B cell (primary cell): ENCODE measurements around the gene SLC52A3. TPM values are rescaled to one million over a fixed set of nuclear protein-coding genes. Genes with fewer than 3 reads are reported as not detected.

Experiments used
- ATAC-seq: fragments of 200-7000 bp; cut with Tn5 transposase; one replicate; pipeline ENCODE4 v1.10.0; 2021; ENCODE audit warnings: low read depth, mild to moderate bottlenecking, moderate number of reproducible peaks, moderate library complexity
- CTCF ChIA-PET: fragments of 350-600 bp; sonication (Branson Sonifier 250); formaldehyde crosslinking; loops from one replicate; lab custom pipeline; 2021; ENCODE audit warnings: antibody characterized with exemption, inconsistent platforms; lab: Charles Lee
- POLR2A ChIA-PET: fragments of 350-600 bp; sonication (Branson Sonifier 250); formaldehyde crosslinking; loops from one replicate; lab custom pipeline; 2021; ENCODE audit warnings: antibody characterized with exemption; lab: Charles Lee
- DNase-seq: peaks from one replicate; pipeline ENCODE4 v3.0.0; 2013
- H2AFZ ChIP-seq: 2 replicates; pipeline ENCODE4 v1.6.1; 2012; ENCODE audit warnings: mild to moderate bottlenecking, low read depth, low read length; ENCODE audit not compliant: insufficient read depth, poor library complexity, severe bottlenecking
- H3K27ac ChIP-seq, 2 donors: 1 replicate in 1 of 2; 2 replicates in 1 of 2; pipeline ENCODE4 v1.5.1; 2012 to 2013; ENCODE audit warnings: low read length in 2 of 2, mild to moderate bottlenecking in 2 of 2, moderate library complexity in 1 of 2
- H3K27me3 ChIP-seq, 4 experiments: fragments of 200-600 bp in 1 of 4; sonication (generic) in 1 of 4; replicated peaks in 1 of 4; 1 replicate in 2 of 4; 2 replicates in 2 of 4; pipeline versions ENCODE4 v1.6.1 to v1.7.0; 2013 to 2016; ENCODE audit warnings: low read length in 3 of 4, mild to moderate bottlenecking in 2 of 4, mixed read lengths in 1 of 4, moderate library complexity in 1 of 4; ENCODE audit not compliant: insufficient read depth in 4 of 4, control insufficient read depth in 3 of 4; ENCODE audit errors: control extremely low read depth in 1 of 4
- H3K36me3 ChIP-seq, 2 experiments: replicated peaks in 1 of 2; 1 replicate in 1 of 2; 2 replicates in 1 of 2; pipeline versions ENCODE4 v1.6.1 to v1.7.1; 2013; ENCODE audit warnings: low read length in 1 of 2; ENCODE audit not compliant: insufficient read depth in 2 of 2, control insufficient read depth in 1 of 2; ENCODE audit errors: control extremely low read depth in 1 of 2, extremely low read depth in 1 of 2
- H3K4me1 ChIP-seq, 2 donors: fragments of 200-600 bp in 1 of 2; sonication (generic) in 1 of 2; 1 replicate in 1 of 2; 2 replicates in 1 of 2; pipeline versions ENCODE4 v1.5.1 to v1.6.1; 2013 to 2017; ENCODE audit warnings: low read length in 2 of 2; ENCODE audit not compliant: control insufficient read depth in 2 of 2, insufficient read depth in 2 of 2
- H3K4me2 ChIP-seq: replicated peaks from 2 replicates; pipeline ENCODE3; 2012; ENCODE audit warnings: mild to moderate bottlenecking, low read depth, low read length; ENCODE audit not compliant: poor library complexity, severe bottlenecking
- H3K4me3 ChIP-seq, 5 experiments: fragments of 200-600 bp in 1 of 5; sonication (generic) in 1 of 5; 1 replicate in 3 of 5; 2 replicates in 2 of 5; pipeline versions ENCODE4 v1.5.1 to v1.7.0; 2011 to 2016; ENCODE audit warnings: low read length in 4 of 5, mild to moderate bottlenecking in 4 of 5, low read depth in 2 of 5, control low read depth in 1 of 5, moderate library complexity in 1 of 5; ENCODE audit not compliant: insufficient read depth in 1 of 5; ENCODE audit errors: control extremely low read depth in 1 of 5, extremely low read depth in 1 of 5
- H3K79me2 ChIP-seq: fragments of 200-600 bp; sonication (generic); one replicate; pipeline ENCODE4 v1.6.0; 2016; ENCODE audit warnings: low read length; ENCODE audit not compliant: control insufficient read depth, insufficient read depth
- H3K9ac ChIP-seq: fragments of 200-600 bp; sonication (generic); 2 replicates; pipeline ENCODE4 v1.6.1; 2017; ENCODE audit warnings: mild to moderate bottlenecking, low read length, moderate library complexity
- H3K9me3 ChIP-seq, 3 donors: one replicate each; pipeline versions ENCODE4 v1.6.1 to v1.7.1; 2013; ENCODE audit warnings: low read length in 2 of 3; ENCODE audit not compliant: control insufficient read depth in 2 of 3, insufficient read depth in 1 of 3; ENCODE audit errors: control extremely low read depth in 1 of 3
- H4K20me1 ChIP-seq: 2 replicates; pipeline ENCODE4 v1.6.0; 2012; ENCODE audit warnings: mild to moderate bottlenecking, low read length; ENCODE audit not compliant: insufficient read depth, control insufficient read depth, poor library complexity, severe bottlenecking
- H3K27ac Mint-ChIP-seq: one replicate; pipeline ENCODE4 v1.8.0; 2021; ENCODE audit warnings: mixed read lengths
- H3K27me3 Mint-ChIP-seq: one replicate; pipeline ENCODE4 v1.8.0; 2021; ENCODE audit warnings: mixed read lengths
- H3K4me1 Mint-ChIP-seq: one replicate; pipeline ENCODE4 v1.8.0; 2021; ENCODE audit warnings: mixed read lengths
- H3K4me3 Mint-ChIP-seq: one replicate; pipeline ENCODE4 v1.8.0; 2021; ENCODE audit warnings: mixed read lengths
- H3K9me3 Mint-ChIP-seq: one replicate; pipeline ENCODE4 v1.8.0; 2022; ENCODE audit warnings: mixed read lengths; ENCODE audit not compliant: insufficient read depth
- CTCF ChIP-seq: fragments of 200-600 bp; IDR thresholded peaks from one replicate; pipeline ENCODE4 v1.8.0; 2022; ENCODE audit warnings: antibody characterized with exemption, mild to moderate bottlenecking
- EZH2 ChIP-seq: IDR thresholded peaks from 2 replicates; pipeline ENCODE4 v1.6.1; 2012; ENCODE audit warnings: borderline replicate concordance, low read depth, mild to moderate bottlenecking, moderate library complexity, low read length; ENCODE audit not compliant: insufficient read depth, poor library complexity, severe bottlenecking
- WGBS: methylation state at CpG from one replicate; pipeline ENCODE4 v1.1.5; 2013; ENCODE audit warnings: missing lambda C conversion rate; ENCODE audit not compliant: insufficient coverage; 5-methylcytosine and 5-hydroxymethylcytosine counted together
- intact Hi-C: fragments of 100-400 bp; cut with micrococcal nuclease; formaldehyde crosslinking; loops from one replicate; pipeline ENCODE4 v1.10.0; 2022
- polyA plus RNA-seq: library from polyadenylated mRNA; depleted of rRNA; stranded (reverse); fragments of >200 nt; gene quantifications from 2 replicates; pipeline ENCODE4 v1.2.3, GENCODE V29; 2012
- total RNA-seq, 2 donors: library from RNA; stranded (reverse); fragments of 120-200 nt in 1 of 2; gene quantifications; 1 replicate in 1 of 2; 2 replicates in 1 of 2; pipeline versions ENCODE4 v1.2.3 to v1.2.4, GENCODE V29; 2013 to 2022

SLC52A3 gene
- total and polyA plus RNA-seq, 2 donors (not counting 1 experiment from before 2014, with no cell fraction given): not detected

- H3K4me2 ChIP-seq: no peak overlapping the region
- ChIA-PET POLR2A (no interaction called here), CTCF (no interaction called here)
- Mint-ChIP-seq H3K4me1 (no peaks in the 10 kb centered on the region), H3K4me3 (no peak overlapping the region), H3K27me3 (peaks cover 34% of the 10 kb centered on the region), H3K9me3 (peaks cover 9% of the 10 kb centered on the region), H3K27ac (no peak overlapping the region)
- no peaks in the 10 kb centered on the region for H3K79me2 ChIP-seq
- no peak for ATAC-seq
- H3K27ac ChIP-seq: no peak overlapping the region
- no peaks in the 10 kb centered on the region for H3K4me1 ChIP-seq
- no peak for DNase-seq
- no peaks in the 10 kb centered on the region for H4K20me1 ChIP-seq
- TF ChIP-seq CTCF (no peak), EZH2 (no peak)
- intact Hi-C loops: no loop called here
- no peak overlapping the region for H3K9ac ChIP-seq
- H3K4me3 ChIP-seq: no peak overlapping the region
- no peak overlapping the region for H2AFZ ChIP-seq
- no CpG with 5 or more reads among the region's 2 CpGs for WGBS
- H3K27me3 ChIP-seq: peaks cover 0 to 19% (median 9%) of the 10 kb centered on the region in 4 experiments
- H3K36me3 ChIP-seq: no peaks in the 10 kb centered on the region
- peaks cover 0 to 11% (median 8%) of the 10 kb centered on the region in 3 donors for H3K9me3 ChIP-seq
These were observed 56.7 kb downstream of the SLC52A3 start for GRCh38 chr20:711576-711975.

- DNase-seq (no peak), ATAC-seq (no peak)
- no peak overlapping the region for H3K27ac Mint-ChIP-seq
- H3K27ac ChIP-seq: no peak overlapping the region
- peaks cover 36% of the 10 kb centered on the region for H3K27me3 Mint-ChIP-seq
- H3K36me3 ChIP-seq: no peaks in the 10 kb centered on the region
- WGBS: 98% methylated on average over 17 of the region's 19 CpGs
- H3K4me3 Mint-ChIP-seq: no peak overlapping the region
- no peaks in the 10 kb centered on the region for H3K79me2 ChIP-seq
- no peak overlapping the region for H3K9ac ChIP-seq
- intact Hi-C loops: no loop called here
- peaks cover 0 to 19% (median 9%) of the 10 kb centered on the region in 4 experiments for H3K27me3 ChIP-seq
- no peaks in the 10 kb centered on the region for H3K4me1 Mint-ChIP-seq
- POLR2A ChIA-PET: no interaction called here
- CTCF ChIA-PET: no interaction called here
- no peak overlapping the region for H3K4me3 ChIP-seq
- no peak overlapping the region for H2AFZ ChIP-seq
- TF ChIP-seq CTCF (no peak), EZH2 (no peak)
- H3K9me3 ChIP-seq: peaks cover 0 to 11% (median 8%) of the 10 kb centered on the region in 3 donors
- no peaks in the 10 kb centered on the region for H3K4me1 ChIP-seq
- H3K4me2 ChIP-seq: no peak overlapping the region
- H4K20me1 ChIP-seq: no peaks in the 10 kb centered on the region
- peaks cover 9% of the 10 kb centered on the region for H3K9me3 Mint-ChIP-seq
These were observed 57.4 kb downstream of the SLC52A3 start for GRCh38 chr20:710780-711450.
